ENCODE measurements around the gene CHMP2A.

The CHMP2A gene

GRCh38 chr19:58556622-58557220 is 1.8 kb upstream of the CHMP2A start:
- FAIRE-seq (no peak), DNase-seq (ENCODE audit: low spot score) (no peak)

GRCh38 chr19:58555920-58556621 is 1.2 kb upstream of the CHMP2A start:
- no peak for DNase-seq (ENCODE audit: low spot score)
- FAIRE-seq = no peak

- FAIRE-seq (no peak), DNase-seq (ENCODE audit: low spot score) (no peak)
Measured at GRCh38 chr19:58555369-58555885, 522 bp upstream of the CHMP2A start.

GRCh38 chr19:58553799-58554493 is 959 bp downstream of the CHMP2A start:
- FAIRE-seq = no peak

GRCh38 chr19:58552655-58553054 is 2.2 kb downstream of the CHMP2A start:
- no peak for FAIRE-seq
- no peak for DNase-seq (ENCODE audit: low spot score)

More at GRCh38 chr19:58553799-58554493, 959 bp downstream of the CHMP2A start:
- no peak for DNase-seq (ENCODE audit: low spot score)

GRCh38 chr19:58551577-58552471 is 3.1 kb downstream of the CHMP2A start:
- no peak for FAIRE-seq

GRCh38 chr19:58551123-58551497 is 3.8 kb downstream of the CHMP2A start:
- DNase-seq (ENCODE audit: low spot score) (no peak), FAIRE-seq (no peak)

More at GRCh38 chr19:58551577-58552471, 3.1 kb downstream of the CHMP2A start:
- no peak for DNase-seq (ENCODE audit: low spot score)

- no peak for DNase-seq (ENCODE audit: low spot score)
- no peak for FAIRE-seq
Measured at GRCh38 chr19:58550362-58551122, 4.4 kb downstream of the CHMP2A start.

GRCh38 chr19:58549664-58550361 is 5.1 kb downstream of the CHMP2A start:
- FAIRE-seq (no peak), DNase-seq (ENCODE audit: low spot score) (no peak)

GRCh38 chr19:58548859-58549663 is 5.8 kb downstream of the CHMP2A start:
- no peak for DNase-seq (ENCODE audit: low spot score)
- FAIRE-seq = no peak

- FAIRE-seq = no peak
- no peak for DNase-seq (ENCODE audit: low spot score)
Measured at GRCh38 chr19:58547323-58548312, 7.3 kb downstream of the CHMP2A start.

GRCh38 chr19:58546019-58546530 is 8.8 kb downstream of the CHMP2A start:
- no peak for DNase-seq (ENCODE audit: low spot score)
- no peak for FAIRE-seq

GRCh38 chr19:58545286-58546018 is 9.5 kb downstream of the CHMP2A start:
- DNase-seq (ENCODE audit: low spot score) = no peak
- FAIRE-seq = no peak

- FAIRE-seq = no peak
Measured at GRCh38 chr19:58544591-58545285, 10.2 kb downstream of the CHMP2A start.

GRCh38 chr19:58543826-58544590 is 10.9 kb downstream of the CHMP2A start, which contains the start of gene TRIM28:
Gene TRIM28, plus strand, starts transcription at chr19:58544064. Its CDS starts 694 bp downstream, at chr19:58544758.
- DNase-seq (ENCODE audit: low spot score) (peak; percentile 97), FAIRE-seq (peak; percentile 80)

More at GRCh38 chr19:58544591-58545285, 10.2 kb downstream of the CHMP2A start:
- no peak for DNase-seq (ENCODE audit: low spot score)

Data from RCC 7860 (cell line).